Mesothelial cell of epicardium (in vitro differentiated cells): ENCODE results near the gene POLRMT. TPM values are rescaled to one million over a fixed set of nuclear protein-coding genes. Genes with fewer than 3 reads are reported as not detected.
"Not testable (repeated sequence)": the region's sequence is repeated elsewhere in the genome, so short reads cannot be mapped to it uniquely, and the experiment has no call there.

Source experiments
- DNase-seq, 2 experiments: peaks; one replicate each; pipeline ENCODE4 v3.0.0; 2021; ENCODE audit warnings: low spot score in 2 of 2; ENCODE audit not compliant: unreplicated experiment in 2 of 2
- H3K27ac Mint-ChIP-seq: 2 replicates; pipeline ENCODE4 v1.8.0; 2021; ENCODE audit warnings: mixed read lengths
- H3K27me3 Mint-ChIP-seq: 2 replicates; pipeline ENCODE4 v1.8.0; 2021; ENCODE audit warnings: low read depth, mixed read lengths
- H3K36me3 Mint-ChIP-seq: 2 replicates; pipeline ENCODE4 v1.8.0; 2021; ENCODE audit warnings: mixed read lengths
- H3K4me1 Mint-ChIP-seq: 2 replicates; pipeline ENCODE4 v1.8.0; 2021; ENCODE audit warnings: mixed read lengths
- H3K4me3 Mint-ChIP-seq: 2 replicates; pipeline ENCODE4 v1.8.0; 2021; ENCODE audit warnings: mild to moderate bottlenecking, moderate library complexity, mixed read lengths
- H3K9me3 Mint-ChIP-seq: 2 replicates; pipeline ENCODE4 v1.8.0; 2021; ENCODE audit warnings: mixed read lengths
- CTCF ChIP-seq: fragments of 200-600 bp; sonication (generic); IDR thresholded peaks from one replicate; pipeline ENCODE4 v1.5.0; 2021; ENCODE audit warnings: antibody characterized with exemption; ENCODE audit not compliant: unreplicated experiment
- total RNA-seq: library from RNA; stranded (reverse); gene quantifications from 3 replicates; pipeline ENCODE4 v1.2.1, GENCODE V29; 2021

POLRMT gene
- total RNA-seq, 1 donor from 2014 or later: 56.4 TPM

- no peak for DNase-seq
- H3K4me1 Mint-ChIP-seq: peaks cover 4% of the 10 kb centered on the region
- H3K36me3 Mint-ChIP-seq: peaks cover 7% of the 10 kb centered on the region
- H3K27me3 Mint-ChIP-seq: no peaks in the 10 kb centered on the region
- no peak overlapping the region for H3K27ac Mint-ChIP-seq
- no peak overlapping the region for H3K4me3 Mint-ChIP-seq
- TF ChIP-seq CTCF: no peak
- H3K9me3 Mint-ChIP-seq: no peaks in the 10 kb centered on the region
Measured at GRCh38 chr19:608155-609003, 25.0 kb downstream of the POLRMT start.

- no peaks in the 10 kb centered on the region for H3K27me3 Mint-ChIP-seq
- peaks cover 4% of the 10 kb centered on the region for H3K4me1 Mint-ChIP-seq
- no peak for TF ChIP-seq CTCF
- no peaks in the 10 kb centered on the region for H3K36me3 Mint-ChIP-seq
- H3K9me3 Mint-ChIP-seq: no peaks in the 10 kb centered on the region
- DNase-seq: no peak
- no peak overlapping the region for H3K4me3 Mint-ChIP-seq
- H3K27ac Mint-ChIP-seq: no peak overlapping the region
Measured at GRCh38 chr19:607301-608154, 25.8 kb downstream of the POLRMT start.

DNA sequence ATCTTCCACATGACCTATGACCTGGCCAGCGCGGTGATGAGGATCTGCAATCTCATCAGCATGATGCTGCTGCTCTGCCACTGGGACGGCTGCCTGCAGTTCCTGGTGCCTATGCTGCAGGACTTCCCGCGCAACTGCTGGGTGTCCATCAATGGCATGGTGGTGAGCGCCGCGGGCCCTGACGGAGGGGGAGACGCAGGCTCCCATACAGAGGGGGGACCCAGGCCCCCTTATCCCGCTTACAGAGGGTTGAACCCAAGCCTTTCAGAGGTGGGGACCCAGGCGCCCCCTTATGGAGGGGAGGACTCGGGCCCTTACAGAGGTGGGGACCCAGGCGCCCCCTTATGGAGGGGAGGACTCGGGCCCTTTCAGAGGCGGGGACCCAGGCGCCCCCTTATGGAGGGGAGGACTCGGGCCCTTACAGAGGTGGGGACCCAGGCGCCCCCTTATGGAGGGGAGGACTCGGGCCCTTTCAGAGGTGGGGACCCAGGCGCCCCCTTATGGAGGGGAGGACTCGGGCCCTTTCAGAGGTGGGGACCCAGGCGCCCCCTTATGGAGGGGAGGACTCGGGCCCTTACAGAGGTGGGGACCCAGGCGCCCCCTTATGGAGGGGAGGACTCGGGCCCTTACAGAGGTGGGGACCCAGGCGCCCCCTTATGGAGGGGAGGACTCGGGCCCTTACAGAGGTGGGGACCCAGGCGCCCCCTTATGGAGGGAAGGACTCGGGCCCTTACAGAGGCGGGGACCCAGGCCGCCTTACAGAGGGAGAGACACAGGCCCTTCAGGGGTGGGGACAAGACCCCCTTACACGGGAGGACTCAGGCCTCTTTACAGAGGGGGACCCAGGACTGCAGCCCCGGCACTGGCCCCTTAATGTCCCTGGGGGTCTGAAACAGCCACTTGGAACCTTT lies 28.0 kb downstream of the POLRMT start:
- H3K4me3 Mint-ChIP-seq, H3K9me3 Mint-ChIP-seq, H3K36me3 Mint-ChIP-seq, DNase-seq, H3K4me1 Mint-ChIP-seq, H3K27ac Mint-ChIP-seq, H3K27me3 Mint-ChIP-seq: not testable (repeated sequence)

- Mint-ChIP-seq H3K4me3 (no peak overlapping the region), H3K36me3 (no peaks in the 10 kb centered on the region), H3K27me3 (no peaks in the 10 kb centered on the region), H3K27ac (no peak overlapping the region), H3K4me1 (no peaks in the 10 kb centered on the region), H3K9me3 (no peaks in the 10 kb centered on the region)
- no peak for TF ChIP-seq CTCF
- no peak for DNase-seq
Measured at GRCh38 chr19:604355-604754, 29.0 kb downstream of the POLRMT start.

DNA sequence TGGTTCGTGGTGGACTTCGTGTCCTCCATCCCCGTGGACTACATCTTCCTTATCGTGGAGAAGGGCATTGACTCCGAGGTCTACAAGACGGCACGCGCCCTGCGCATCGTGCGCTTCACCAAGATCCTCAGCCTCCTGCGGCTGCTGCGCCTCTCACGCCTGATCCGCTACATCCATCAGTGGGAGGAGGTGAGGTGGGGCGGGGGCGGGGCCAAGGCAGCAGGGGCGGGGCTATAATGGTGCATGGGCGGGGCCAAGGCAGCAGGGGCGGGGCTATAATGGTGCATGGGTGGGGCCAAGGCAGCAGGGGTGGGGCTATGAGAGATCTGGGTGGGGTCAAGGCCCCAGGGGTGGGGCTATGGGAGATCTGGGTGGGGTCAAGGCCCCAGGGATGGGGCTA lies 29.6 kb downstream of the POLRMT start:
- H3K27me3 Mint-ChIP-seq, H3K9me3 Mint-ChIP-seq, H3K36me3 Mint-ChIP-seq, DNase-seq, H3K4me1 Mint-ChIP-seq, H3K27ac Mint-ChIP-seq, H3K4me3 Mint-ChIP-seq: not testable (repeated sequence)

DNA sequence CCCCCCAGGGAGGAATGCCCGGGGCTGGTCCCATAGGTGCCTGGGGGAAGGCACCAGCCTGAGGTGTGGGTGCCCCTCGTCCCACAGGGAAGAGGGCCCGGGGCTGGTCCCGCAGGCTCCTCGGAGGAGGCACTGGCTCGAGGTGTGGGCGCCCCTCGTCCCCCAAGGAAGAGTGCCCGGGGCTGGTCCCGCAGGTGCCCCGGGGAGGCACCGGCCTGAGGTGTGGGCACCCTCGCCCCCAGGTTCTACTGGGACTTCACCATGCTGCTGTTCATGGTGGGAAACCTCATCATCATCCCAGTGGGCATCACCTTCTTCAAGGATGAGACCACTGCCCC lies 30.1 kb downstream of the POLRMT start:
- H3K27me3 Mint-ChIP-seq: not testable (repeated sequence)

More for the DNA sequence above, 30.1 kb downstream of the POLRMT start:
- H3K4me3 Mint-ChIP-seq, H3K9me3 Mint-ChIP-seq, DNase-seq, H3K36me3 Mint-ChIP-seq, H3K27ac Mint-ChIP-seq, H3K4me1 Mint-ChIP-seq: not testable (repeated sequence)
